ENCODE data around the gene RBM17.

GRCh38 chr10:6140141-6140841 is 51.5 kb downstream of the RBM17 start:
- TF ChIP-seq CTCF (IDR thresholded peaks at IDR 0.05; ENCODE audit: insufficient read depth, low read length) (no peak), POLR2AphosphoS5 (IDR thresholded peaks at IDR 0.05; ENCODE audit: low read depth) (no peak; the same call in 1 of the 2 replicates)

Data from HL-60 (cell line).